Measurements from ENCODE around the gene CC2D1A.

- TF ChIP-seq POLR2A (IDR thresholded peaks at IDR 0.05) (no peak), CTCF (IDR thresholded peaks at IDR 0.05) (no peak), POLR2AphosphoS5 (IDR thresholded peaks at IDR 0.05) (no peak), EP300 (IDR thresholded peaks at IDR 0.05; ENCODE audit: low read depth) (no peak)
Observed at GRCh38 chr19:13896227-13896626, 9.8 kb upstream of the CC2D1A start.
